PC-3 (cell line): ENCODE measurements around the gene DLGAP4.

ENCODE experiments used
- CTCF ChIP-seq: fragments of 300-600 bp; sonication (generic); conservative IDR thresholded peaks from 2 replicates; pipeline ENCODE4 v1.5.1; 2017; ENCODE audit warnings: antibody characterized with exemption, low read depth, mild to moderate bottlenecking, low read length
- EZH2 ChIP-seq: fragments of 300-600 bp; sonication (generic); IDR thresholded peaks from one replicate; pipeline ENCODE4 v1.6.1; 2017; ENCODE audit warnings: antibody characterized with exemption, mild to moderate bottlenecking, low read length; ENCODE audit not compliant: unreplicated experiment
- EZH2phosphoT487 ChIP-seq: fragments of 300-600 bp; sonication (generic); IDR thresholded peaks from 2 replicates; pipeline ENCODE4 v1.6.1; 2018; ENCODE audit warnings: mild to moderate bottlenecking, antibody characterized with exemption, low read length, borderline replicate concordance

- TF ChIP-seq CTCF = no peak
- no peak for TF ChIP-seq EZH2
- no peak for TF ChIP-seq EZH2phosphoT487
Observed at GRCh38 chr20:36407199-36407733, 101.1 kb downstream of the DLGAP4 start.
